ENCODE results near the gene LRRC36.

GRCh38 chr16:67286441-67287235 is 40.0 kb upstream of the LRRC36 start:
- TF ChIP-seq POLR2A (IDR thresholded peaks at IDR 0.05), result no peak
- TF ChIP-seq CTCF (IDR thresholded peaks at IDR 0.05), result no peak
